Bronchial epithelial cell (primary cell): ENCODE results near the gene TMIE. TPM values are rescaled to one million over a fixed set of nuclear protein-coding genes. Genes with fewer than 3 reads are reported as not detected.

ENCODE experiments used
- DNase-seq: peaks from one replicate; pipeline ENCODE4 v3.0.0-alpha.2; 2010; ENCODE audit warnings: low read depth
- FAIRE-seq: peaks from 2 replicates; lab custom pipeline; 2011; peaks lifted over from hg19 to GRCh38; lab: Jason Lieb, UNC
- H3K27me3 ChIP-seq: 2 replicates; pipeline ENCODE4 v1.5.1; 2011; ENCODE audit warnings: low read length; ENCODE audit not compliant: control insufficient read depth, insufficient read depth
- H3K36me3 ChIP-seq: 2 replicates; pipeline ENCODE4 v1.5.1; 2011; ENCODE audit warnings: low read length; ENCODE audit not compliant: control insufficient read depth, insufficient read depth
- H3K4me3 ChIP-seq: 2 replicates; pipeline ENCODE4 v1.5.1; 2011; ENCODE audit warnings: mild to moderate bottlenecking, low read depth, low read length, control low read depth
- CTCF ChIP-seq: IDR thresholded peaks from 2 replicates; pipeline ENCODE4 v1.5.1; 2011; ENCODE audit warnings: mild to moderate bottlenecking, moderate library complexity, low read length, control low read depth, inconsistent platforms; ENCODE audit not compliant: insufficient read depth, severe bottlenecking
- total RNA-seq: library from RNA; depleted of rRNA; stranded (reverse); fragments of >200 nt; gene quantifications from 2 replicates; pipeline ENCODE4 v1.2.1, GENCODE V29; 2014

TMIE gene
- total RNA-seq, 1 donor from 2014 or later, result 1.6 TPM

GRCh38 chr3:46675426-46675825, 25.8 kb upstream of the TMIE start:
- no peaks in the 10 kb centered on the region for H3K27me3 ChIP-seq
- peaks cover 86% of the 10 kb centered on the region for H3K36me3 ChIP-seq
- DNase-seq, result no peak
- TF ChIP-seq CTCF, result no peak
- no peak overlapping the region for H3K4me3 ChIP-seq
- FAIRE-seq, result no peak

- peaks cover 88% of the 10 kb centered on the region for H3K36me3 ChIP-seq
- FAIRE-seq, result no peak
- no peak for TF ChIP-seq CTCF
- no peak overlapping the region for H3K4me3 ChIP-seq
- no peaks in the 10 kb centered on the region for H3K27me3 ChIP-seq
- no peak for DNase-seq
Measured at GRCh38 chr3:46675843-46676567, 25.2 kb upstream of the TMIE start.

GRCh38 chr3:46676601-46677410, 24.4 kb upstream of the TMIE start:
- no peak for FAIRE-seq

GRCh38 chr3:46677411-46677726, 23.8 kb upstream of the TMIE start:
- peaks cover 89% of the 10 kb centered on the region for H3K36me3 ChIP-seq
- FAIRE-seq, result no peak
- no peaks in the 10 kb centered on the region for H3K27me3 ChIP-seq
- DNase-seq, result no peak
- H3K4me3 ChIP-seq, result no peak overlapping the region
- no peak for TF ChIP-seq CTCF

More at GRCh38 chr3:46676601-46677410, 24.4 kb upstream of the TMIE start:
- Histone ChIP-seq H3K36me3 (peaks cover 89% of the 10 kb centered on the region), H3K27me3 (no peaks in the 10 kb centered on the region), H3K4me3 (no peak overlapping the region)
- DNase-seq, result no peak
- no peak for TF ChIP-seq CTCF

- TF ChIP-seq CTCF, result no peak
- FAIRE-seq (peak; percentile 58), DNase-seq (no peak)
- Histone ChIP-seq H3K4me3 (no peak overlapping the region), H3K36me3 (peaks cover 91% of the 10 kb centered on the region), H3K27me3 (no peaks in the 10 kb centered on the region)
Measured at GRCh38 chr3:46678280-46678679, 22.9 kb upstream of the TMIE start.

GRCh38 chr3:46679681-46680080, 21.5 kb upstream of the TMIE start:
- DNase-seq (no peak), FAIRE-seq (no peak)
- no peaks in the 10 kb centered on the region for H3K27me3 ChIP-seq
- no peak for TF ChIP-seq CTCF
- H3K36me3 ChIP-seq, result peaks cover 88% of the 10 kb centered on the region
- H3K4me3 ChIP-seq, result no peak overlapping the region
